Lung (tissue), 12 donors: ENCODE results near the gene SUV39H1. TPM values are rescaled to one million over a fixed set of nuclear protein-coding genes. Genes with fewer than 3 reads are reported as not detected.

ENCODE experiments used
- ATAC-seq: fragments of 200-7000 bp; cut with Tn5 transposase; one replicate; pipeline ENCODE4 v1.9.1; 2020; ENCODE audit warnings: moderate number of reproducible peaks; ENCODE audit not compliant: insufficient read depth, low FRiP score
- DNase-seq, 3 donors: peaks; one replicate each; pipeline ENCODE4 v3.0.0-alpha.2; 2013 to 2017
- H3K27ac ChIP-seq, 2 donors: one replicate each; pipeline ENCODE4 v1.5.1; 2013; ENCODE audit warnings: mild to moderate bottlenecking in 2 of 2, moderate library complexity in 2 of 2, control low read depth in 1 of 2, inconsistent platforms in 1 of 2, low read depth in 1 of 2, low read length in 1 of 2
- H3K27me3 ChIP-seq, 3 donors: one replicate each; pipeline ENCODE4 v1.5.1; 2013; ENCODE audit warnings: low read length in 2 of 3; ENCODE audit not compliant: control insufficient read depth in 3 of 3, insufficient read depth in 3 of 3
- H3K36me3 ChIP-seq, 4 donors: one replicate each; pipeline ENCODE4 v1.5.1; 2013; ENCODE audit warnings: low read length in 4 of 4, mild to moderate bottlenecking in 1 of 4, moderate library complexity in 1 of 4; ENCODE audit not compliant: control insufficient read depth in 4 of 4, insufficient read depth in 4 of 4
- H3K4me1 ChIP-seq, 5 donors: one replicate each; pipeline ENCODE4 v1.5.1; 2013; ENCODE audit warnings: low read length in 5 of 5, mild to moderate bottlenecking in 2 of 5, moderate library complexity in 1 of 5; ENCODE audit not compliant: control insufficient read depth in 5 of 5, insufficient read depth in 5 of 5
- H3K4me3 ChIP-seq: one replicate; pipeline ENCODE4 v1.5.1; 2013; ENCODE audit warnings: mild to moderate bottlenecking, control low read depth, moderate library complexity
- H3K9ac ChIP-seq, 2 donors: one replicate each; pipeline ENCODE4 v1.5.1; 2013; ENCODE audit warnings: low read length in 2 of 2, control low read depth in 1 of 2; ENCODE audit not compliant: insufficient read depth in 1 of 2
- H3K9me3 ChIP-seq, 4 donors: one replicate each; pipeline ENCODE4 v1.5.1; 2013; ENCODE audit warnings: low read length in 3 of 4, mild to moderate bottlenecking in 1 of 4, moderate library complexity in 1 of 4; ENCODE audit not compliant: control insufficient read depth in 4 of 4, insufficient read depth in 3 of 4
- CTCF ChIP-seq: IDR thresholded peaks from 2 replicates; pipeline ENCODE4 v1.5.1; 2012; ENCODE audit warnings: mild to moderate bottlenecking; ENCODE audit errors: control extremely low read depth, extremely low read depth
- WGBS, 2 donors: extraction: QIAGEN DNeasy Blood & Tissue Kit; methylation state at CpG; one replicate each; pipeline ENCODE4 v1.1.7; 2013; 5-methylcytosine and 5-hydroxymethylcytosine counted together
- polyA plus RNA-seq, 2 donors: library from polyadenylated mRNA; stranded (reverse); fragments of 200-250 nt; gene quantifications; one replicate each; pipeline ENCODE4 v1.2.1, GENCODE V29; 2013
- total RNA-seq, 2 donors: library from RNA; depleted of rRNA in 1 of 2; stranded (reverse); fragments of >200 nt in 1 of 2; gene quantifications; one replicate each; pipeline ENCODE4 v1.2.1, GENCODE V29; 2014 to 2021
- donor health status: control.
- donor health status: control.
- donor health status: Bipolar disorder and iron deficiency.
- donor health status: healthy.
- donor health status: DM: yes; HTN: yes; CAD: no.

SUV39H1 gene
- total and polyA plus RNA-seq, 4 donors = 2.4 to 6.8 (median 4.1) TPM

- peaks cover 0 to 11% (median 0%) of the 10 kb centered on the region in 3 donors for H3K27me3 ChIP-seq
- H3K4me1 ChIP-seq = peaks cover 0 to 15% (median 0%) of the 10 kb centered on the region in 5 donors
- H3K36me3 ChIP-seq = peaks cover 0 to 3% (median 0%) of the 10 kb centered on the region in 4 donors
- no peak overlapping the region for H3K9ac ChIP-seq
- no peaks in the 10 kb centered on the region for H3K9me3 ChIP-seq
- no peak for ATAC-seq
- H3K27ac ChIP-seq = peak overlapping the region in 1 of 2 donors; percentile 96
- peak in 2 of 3 donors; percentile 21 to 38 for DNase-seq
- WGBS, 2 donors = 47 to 50% methylated on average over 13 to 15 of the region's 15 CpGs
- H3K4me3 ChIP-seq = no peak overlapping the region
- no peak for TF ChIP-seq CTCF
These were observed 1.6 kb upstream of the SUV39H1 start for GRCh38 chrX:48694776-48695533.

GRCh38 chrX:48695534-48695896, 1.0 kb upstream of the SUV39H1 start:
- H3K9me3 ChIP-seq = no peaks in the 10 kb centered on the region
- no peak overlapping the region for H3K4me3 ChIP-seq
- ATAC-seq (no peak), DNase-seq (no peak)
- H3K9ac ChIP-seq = peak overlapping the region; percentile 71 to 91
- peaks cover 0 to 11% (median 0%) of the 10 kb centered on the region in 3 donors for H3K27me3 ChIP-seq
- peak overlapping the region; percentile 85 to 96 for H3K27ac ChIP-seq
- H3K4me1 ChIP-seq = peaks cover 0 to 15% (median 0%) of the 10 kb centered on the region in 5 donors
- TF ChIP-seq CTCF = no peak
- WGBS, 2 donors = 51 to 63% methylated on average over 14 of the region's 14 CpGs
- H3K36me3 ChIP-seq = peaks cover 1 to 6% (median 4%) of the 10 kb centered on the region in 4 donors

GRCh38 chrX:48695925-48696300, 621 bp upstream of the SUV39H1 start:
- Histone ChIP-seq H3K4me3 (peak overlapping the region; percentile 5), H3K36me3 (peaks cover 5 to 8% (median 7%) of the 10 kb centered on the region in 4 donors), H3K27me3 (peaks cover 0 to 11% (median 0%) of the 10 kb centered on the region in 3 donors), H3K9ac (peak overlapping the region; percentile 71 to 91), H3K9me3 (no peaks in the 10 kb centered on the region), H3K4me1 (peaks cover 0 to 15% (median 0%) of the 10 kb centered on the region in 5 donors), H3K27ac (peak overlapping the region; percentile 85 to 96)
- 6 to 40% methylated on average over 6 to 8 of the region's 8 CpGs for WGBS, 2 donors
- ATAC-seq (no peak), DNase-seq (peak in 2 of 3 donors; percentile 13 to 27)
- no peak for TF ChIP-seq CTCF
